Suprapubic skin (tissue), 3 donors: ENCODE results near the gene SIK2.

Source experiments
- POLR2A ChIP-seq, 2 donors: fragments of 450-650 bp; IDR thresholded peaks; one replicate each; pipeline ENCODE4 v1.6.1; 2017; ENCODE audit warnings: antibody characterized with exemption in 2 of 2, mild to moderate bottlenecking in 2 of 2, moderate library complexity in 2 of 2
- TF ChIP-seq, protein P1 (sequence below), 2 donors: fragments of 200-600 bp in 1 of 2; fragments of 450-650 bp in 1 of 2; sonication (generic) in 1 of 2; IDR thresholded peaks; one replicate each; pipeline ENCODE4 v1.5.1; 2016 to 2019; ENCODE audit warnings: antibody characterized with exemption in 2 of 2, mild to moderate bottlenecking in 1 of 2, moderate library complexity in 1 of 2

DNA sequence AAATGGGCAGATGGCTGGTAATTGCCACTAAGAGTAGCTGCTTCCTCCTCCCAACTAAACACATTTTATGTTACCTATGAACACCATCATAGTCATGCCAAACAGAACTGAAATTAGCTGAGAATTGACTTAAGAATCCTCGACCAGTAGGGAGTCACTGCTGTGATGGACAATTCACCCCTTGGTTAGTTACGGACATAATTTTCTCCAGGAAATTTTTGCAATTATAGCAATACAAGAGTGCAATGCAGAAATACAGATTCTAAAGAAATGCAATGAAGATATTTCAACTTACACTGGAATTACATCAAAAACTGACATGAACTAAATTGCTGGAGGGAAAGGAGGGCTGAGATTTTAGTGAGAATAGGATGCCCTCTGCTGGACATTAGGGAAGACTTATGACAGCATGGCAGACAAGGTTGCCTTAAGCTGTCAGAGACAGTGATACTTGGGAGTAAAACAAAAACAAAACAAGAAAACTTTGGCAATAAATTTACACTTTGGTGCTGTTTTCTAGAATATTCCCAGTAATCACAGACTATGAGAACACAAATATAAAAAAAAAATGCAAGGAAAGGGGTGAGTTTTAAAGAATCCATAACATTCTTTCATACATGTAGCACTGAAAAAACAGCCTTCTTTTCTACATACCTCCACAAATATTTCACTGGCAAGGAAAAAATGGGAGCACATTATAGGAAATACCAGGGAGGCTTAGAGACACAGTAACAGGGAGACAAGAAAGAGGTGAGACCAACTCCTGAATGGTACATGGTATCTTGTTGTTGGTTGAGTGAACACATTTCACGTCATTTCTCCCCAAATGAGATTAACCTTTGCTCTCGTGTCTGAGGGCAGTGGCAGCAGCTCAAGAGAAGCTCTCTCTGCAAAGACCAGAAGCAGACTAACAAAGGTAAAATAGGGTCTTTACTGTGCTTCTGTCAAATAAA lies 175.1 kb downstream of the SIK2 start:
- TF ChIP-seq, protein P1, sequence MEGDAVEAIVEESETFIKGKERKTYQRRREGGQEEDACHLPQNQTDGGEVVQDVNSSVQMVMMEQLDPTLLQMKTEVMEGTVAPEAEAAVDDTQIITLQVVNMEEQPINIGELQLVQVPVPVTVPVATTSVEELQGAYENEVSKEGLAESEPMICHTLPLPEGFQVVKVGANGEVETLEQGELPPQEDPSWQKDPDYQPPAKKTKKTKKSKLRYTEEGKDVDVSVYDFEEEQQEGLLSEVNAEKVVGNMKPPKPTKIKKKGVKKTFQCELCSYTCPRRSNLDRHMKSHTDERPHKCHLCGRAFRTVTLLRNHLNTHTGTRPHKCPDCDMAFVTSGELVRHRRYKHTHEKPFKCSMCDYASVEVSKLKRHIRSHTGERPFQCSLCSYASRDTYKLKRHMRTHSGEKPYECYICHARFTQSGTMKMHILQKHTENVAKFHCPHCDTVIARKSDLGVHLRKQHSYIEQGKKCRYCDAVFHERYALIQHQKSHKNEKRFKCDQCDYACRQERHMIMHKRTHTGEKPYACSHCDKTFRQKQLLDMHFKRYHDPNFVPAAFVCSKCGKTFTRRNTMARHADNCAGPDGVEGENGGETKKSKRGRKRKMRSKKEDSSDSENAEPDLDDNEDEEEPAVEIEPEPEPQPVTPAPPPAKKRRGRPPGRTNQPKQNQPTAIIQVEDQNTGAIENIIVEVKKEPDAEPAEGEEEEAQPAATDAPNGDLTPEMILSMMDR (IDR thresholded peaks at IDR 0.05): peak; percentile 61 to 84
- no peak for TF ChIP-seq POLR2A (IDR thresholded peaks at IDR 0.05)
